NCI-H1092 (cell line): ENCODE measurements around the gene PLEKHN1.
"Not testable (repeated sequence)": the region's sequence is repeated elsewhere in the genome, so short reads cannot be mapped to it uniquely, and the experiment has no call there.

Experiments used
- DNase-seq: peaks from one replicate; lab custom pipeline; 2025; lab: John Stamatoyannopoulos, UW

The PLEKHN1 gene

DNA sequence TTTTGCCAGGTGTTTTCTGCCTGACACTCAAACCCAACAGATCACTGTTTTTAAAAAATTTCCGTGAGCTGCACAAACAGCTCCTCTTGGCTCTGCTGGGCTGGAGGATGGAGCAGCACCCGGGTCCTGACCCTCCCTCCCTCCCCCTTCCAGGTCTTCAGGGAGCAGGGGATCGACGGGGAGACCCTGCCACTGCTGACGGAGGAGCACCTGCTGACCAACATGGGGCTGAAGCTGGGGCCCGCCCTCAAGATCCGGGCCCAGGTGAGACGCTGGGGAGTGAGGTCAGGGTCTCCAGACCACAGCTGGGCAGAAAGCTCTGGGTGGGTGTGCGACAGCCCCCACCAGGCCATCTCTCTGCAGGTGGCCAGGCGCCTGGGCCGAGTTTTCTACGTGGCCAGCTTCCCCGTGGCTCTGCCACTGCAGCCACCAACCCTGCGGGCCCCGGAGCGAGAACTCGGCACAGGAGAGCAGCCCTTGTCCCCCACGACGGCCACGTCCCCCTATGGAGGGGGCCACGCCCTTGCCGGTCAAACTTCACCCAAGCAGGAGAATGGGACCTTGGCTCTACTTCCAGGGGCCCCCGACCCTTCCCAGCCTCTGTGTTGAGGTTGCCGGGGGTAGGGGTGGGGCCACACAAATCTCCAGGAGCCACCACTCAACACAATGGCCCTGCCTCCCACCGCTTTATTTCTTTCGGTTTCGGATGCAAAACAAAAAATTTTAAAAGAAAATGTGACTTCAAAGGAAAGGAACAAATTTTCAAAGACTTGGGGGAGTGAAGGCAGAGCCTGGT is 22.5 kb upstream of the PLEKHN1 start:
- DNase-seq, result no peak

DNA sequence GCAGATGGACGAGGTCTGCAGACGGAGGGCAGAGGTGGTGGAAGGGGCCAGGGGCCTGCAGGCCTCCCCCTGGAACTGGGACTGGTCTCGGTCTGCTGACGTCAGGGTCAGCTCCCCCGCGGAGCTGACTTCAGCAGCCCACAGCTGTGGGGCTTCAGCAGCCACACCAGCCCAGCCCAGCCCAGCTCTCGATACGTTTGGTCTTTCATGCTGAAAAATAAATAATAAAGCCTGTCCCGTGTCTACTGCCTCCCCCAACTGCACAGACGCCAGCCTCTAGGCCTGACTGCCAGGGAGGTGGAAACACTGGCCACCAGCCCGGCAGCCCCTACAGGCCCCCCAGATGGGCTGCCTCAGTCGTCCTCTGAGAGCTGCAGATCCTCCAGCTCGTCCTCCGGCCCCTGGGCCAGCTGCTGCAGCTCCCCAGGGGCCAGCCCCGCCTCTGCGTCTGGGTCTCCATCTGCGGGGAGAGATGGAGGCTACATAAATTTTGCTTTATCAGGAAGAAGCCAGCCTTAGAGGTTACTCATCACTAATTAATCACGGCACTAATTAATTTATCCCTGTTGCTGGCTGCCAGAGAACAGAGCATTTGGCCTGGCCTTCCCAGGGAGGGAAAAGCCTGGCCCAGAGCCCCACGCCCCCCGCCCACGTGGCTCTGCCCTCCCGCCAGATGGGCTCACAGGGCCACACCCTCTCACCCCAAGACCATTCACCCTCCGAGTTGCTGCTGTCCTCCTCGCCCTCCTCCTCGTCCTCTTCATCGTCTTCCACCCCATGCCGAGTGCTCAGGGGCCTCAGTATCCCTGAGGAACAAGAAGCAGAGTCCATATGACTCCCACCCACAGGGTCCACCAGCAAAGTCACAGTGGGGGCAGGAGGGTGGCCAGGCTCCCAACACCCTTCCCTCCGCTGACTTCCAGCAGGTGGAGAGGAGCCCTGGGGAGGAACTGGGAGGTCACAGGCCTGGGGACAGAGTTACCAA is 21.6 kb upstream of the PLEKHN1 start:
- DNase-seq, result no peak

DNA sequence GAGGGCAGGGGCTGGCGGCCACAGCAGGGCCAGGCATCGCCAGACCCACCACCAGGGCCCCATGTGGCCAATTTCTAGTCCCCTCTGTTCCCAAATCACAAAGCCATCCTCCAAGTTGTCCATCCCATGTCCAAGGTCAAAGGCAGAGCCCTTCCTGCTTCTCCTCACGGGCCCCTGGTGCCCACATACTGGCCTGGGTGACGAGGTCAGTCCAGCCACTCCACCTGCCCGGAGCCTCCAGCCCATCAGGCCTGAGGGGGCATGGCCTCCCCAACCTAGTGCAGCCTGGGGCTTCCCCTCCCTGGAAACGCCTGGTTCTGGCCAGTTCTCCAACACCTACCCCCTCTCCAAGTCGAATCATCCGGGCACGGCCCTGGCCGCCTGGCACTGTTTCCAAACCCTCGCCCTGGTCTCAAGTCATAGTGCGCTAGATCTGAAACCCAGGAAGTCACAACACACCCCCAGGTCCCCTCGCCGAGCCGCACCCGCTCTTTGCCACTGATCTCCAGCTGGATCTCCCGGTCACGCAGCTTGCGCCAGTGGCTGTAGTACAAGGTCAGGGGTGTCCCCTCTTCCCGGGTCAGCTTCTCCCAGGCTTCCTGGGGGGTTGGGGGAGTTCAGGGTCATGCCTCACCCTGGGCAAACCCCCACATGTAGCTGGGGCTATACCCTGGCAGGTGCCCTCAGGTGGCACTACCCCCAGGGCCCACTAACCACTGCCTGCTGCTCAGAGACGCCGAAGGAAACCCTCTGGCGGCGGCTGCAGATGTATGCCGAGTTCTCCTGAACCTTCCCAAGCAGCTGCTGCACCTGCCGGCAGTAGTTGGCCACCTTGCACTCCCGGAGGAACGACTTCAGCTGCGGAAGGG is 20.4 kb upstream of the PLEKHN1 start:
- no peak for DNase-seq

DNA sequence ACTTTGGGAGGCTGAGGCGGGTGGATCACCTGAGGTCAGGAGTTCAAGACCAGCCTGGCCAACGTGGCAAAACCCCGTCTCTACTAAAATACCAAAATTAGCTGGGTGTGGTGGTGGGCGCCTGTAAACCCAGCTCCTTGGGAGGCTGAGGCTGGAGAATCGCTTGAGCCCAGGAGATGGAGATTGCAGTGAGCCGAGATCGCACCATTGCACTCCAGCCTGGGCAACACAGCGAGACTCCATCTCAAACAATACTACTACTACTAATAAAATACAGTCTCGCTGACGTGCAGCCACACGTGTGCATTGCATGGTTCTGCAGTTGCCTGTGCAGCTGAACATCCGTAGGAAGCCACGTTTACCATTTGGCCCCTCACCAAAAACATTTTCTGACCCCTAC is 19.5 kb upstream of the PLEKHN1 start:
- DNase-seq, result not testable (repeated sequence)

DNA sequence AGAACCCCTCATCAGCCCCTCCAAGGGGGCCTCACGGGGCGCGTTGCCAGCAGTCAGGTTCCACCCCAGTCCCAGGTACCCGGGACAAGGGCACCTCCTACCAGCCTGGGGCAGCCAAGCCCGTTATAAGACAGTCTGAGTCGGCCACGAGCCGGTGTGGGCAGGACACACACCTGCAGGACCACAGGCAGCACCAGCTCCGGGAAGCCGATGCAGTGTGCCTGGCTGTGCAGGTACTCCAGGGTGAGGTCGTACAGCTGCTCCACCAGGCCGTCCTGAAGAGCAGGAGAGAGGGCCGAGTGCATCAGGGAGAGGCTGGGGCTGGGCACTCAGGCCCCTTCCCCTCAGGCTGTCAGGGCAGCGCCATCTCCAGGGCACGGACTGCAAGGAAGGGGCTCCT is 18.3 kb upstream of the PLEKHN1 start:
- DNase-seq, result no peak

DNA sequence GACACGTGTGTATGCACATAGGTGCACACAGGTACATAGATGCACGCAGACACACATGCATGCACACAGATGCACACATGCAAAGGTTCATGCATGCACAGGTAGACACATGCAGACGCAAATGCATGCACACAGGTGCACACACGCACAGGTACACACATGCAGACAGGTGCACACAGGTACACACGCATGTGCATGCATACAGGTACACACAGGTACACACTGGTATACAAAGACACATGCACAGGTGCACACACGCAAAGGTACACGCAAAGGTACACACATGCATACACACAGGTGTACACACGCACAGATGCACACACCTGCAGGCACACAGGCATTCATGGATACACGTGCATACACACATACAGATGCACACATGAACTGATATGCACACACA is 16.0 kb upstream of the PLEKHN1 start:
- no peak for DNase-seq

DNA sequence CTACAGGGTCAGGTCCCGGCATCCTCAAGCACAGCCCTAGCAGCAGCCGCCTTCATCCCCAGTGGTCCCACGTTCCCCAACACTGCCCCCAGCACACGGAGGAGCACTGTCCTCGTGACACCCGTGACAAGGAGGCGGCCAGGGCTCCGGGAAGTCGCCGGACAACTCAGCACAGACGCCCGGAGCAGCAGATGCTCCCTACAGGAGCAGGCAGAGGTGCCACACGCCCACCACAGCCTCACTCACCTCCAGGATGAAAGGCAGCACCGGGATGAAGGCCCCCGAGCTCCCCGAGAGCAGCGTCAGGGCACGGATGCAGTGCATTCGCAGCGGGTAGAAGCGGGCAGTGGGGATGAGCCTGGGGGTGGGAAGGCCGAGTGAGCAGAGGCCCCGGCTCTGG is 15.4 kb upstream of the PLEKHN1 start:
- no peak for DNase-seq

DNA sequence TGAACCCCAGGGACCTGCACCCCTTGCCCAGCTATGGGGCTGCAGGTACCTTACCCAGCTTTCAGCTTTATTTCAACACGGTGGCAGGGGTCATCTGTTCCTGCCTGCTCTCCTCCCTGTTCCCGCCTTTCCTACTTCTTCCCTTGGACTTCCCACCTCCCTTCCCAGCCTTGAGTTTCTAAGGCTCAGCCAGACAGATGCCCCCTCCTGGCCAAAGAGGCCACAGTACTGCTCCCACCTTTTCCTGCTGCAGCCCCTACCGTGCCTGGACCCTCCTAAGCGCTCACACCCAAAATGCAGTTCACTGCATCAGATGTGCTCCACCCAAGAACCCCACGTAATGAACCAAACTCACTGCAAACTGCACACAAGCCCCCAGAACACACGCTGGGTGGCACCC is 14.9 kb upstream of the PLEKHN1 start:
- no peak for DNase-seq

DNA sequence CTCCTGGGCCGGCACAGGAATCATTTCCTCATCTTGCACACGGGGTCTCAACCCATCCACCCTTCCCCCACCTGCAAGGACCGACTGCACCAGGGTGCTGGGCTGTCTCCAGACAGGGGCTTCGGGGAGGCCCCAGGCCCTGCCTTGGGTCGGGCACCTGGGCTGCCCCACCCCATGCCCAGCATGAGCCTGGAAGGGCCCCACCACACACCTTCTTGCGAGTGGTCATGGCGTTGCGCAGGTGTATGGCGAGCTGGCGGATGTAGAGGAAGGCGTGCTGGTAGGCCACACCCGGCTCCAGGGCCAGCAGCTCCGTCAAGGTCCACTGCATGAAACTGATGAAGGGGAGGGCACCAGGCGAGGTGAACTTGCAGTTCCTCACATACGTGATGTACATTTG is 14.1 kb upstream of the PLEKHN1 start:
- no peak for DNase-seq

DNA sequence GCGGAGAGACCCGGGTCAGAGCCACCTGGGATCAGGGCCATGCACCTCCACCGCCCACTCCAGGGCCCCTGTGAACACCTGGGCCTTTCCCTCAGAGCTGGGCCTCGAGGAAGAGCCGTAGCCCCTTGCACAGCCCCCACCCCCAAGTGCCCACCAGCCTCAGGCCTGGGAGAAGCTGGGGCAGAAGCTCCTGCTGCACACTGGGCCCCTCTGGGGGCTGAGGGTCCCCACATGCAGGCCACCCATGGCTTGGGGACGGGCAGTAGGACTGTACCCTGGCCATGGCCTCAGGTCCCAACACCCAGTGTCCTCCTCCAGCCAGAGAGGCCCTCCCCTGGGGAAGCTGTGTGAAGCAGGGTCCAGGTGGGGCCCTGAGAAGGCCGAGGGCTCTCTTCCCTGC is 13.7 kb upstream of the PLEKHN1 start:
- DNase-seq, result no peak

DNA sequence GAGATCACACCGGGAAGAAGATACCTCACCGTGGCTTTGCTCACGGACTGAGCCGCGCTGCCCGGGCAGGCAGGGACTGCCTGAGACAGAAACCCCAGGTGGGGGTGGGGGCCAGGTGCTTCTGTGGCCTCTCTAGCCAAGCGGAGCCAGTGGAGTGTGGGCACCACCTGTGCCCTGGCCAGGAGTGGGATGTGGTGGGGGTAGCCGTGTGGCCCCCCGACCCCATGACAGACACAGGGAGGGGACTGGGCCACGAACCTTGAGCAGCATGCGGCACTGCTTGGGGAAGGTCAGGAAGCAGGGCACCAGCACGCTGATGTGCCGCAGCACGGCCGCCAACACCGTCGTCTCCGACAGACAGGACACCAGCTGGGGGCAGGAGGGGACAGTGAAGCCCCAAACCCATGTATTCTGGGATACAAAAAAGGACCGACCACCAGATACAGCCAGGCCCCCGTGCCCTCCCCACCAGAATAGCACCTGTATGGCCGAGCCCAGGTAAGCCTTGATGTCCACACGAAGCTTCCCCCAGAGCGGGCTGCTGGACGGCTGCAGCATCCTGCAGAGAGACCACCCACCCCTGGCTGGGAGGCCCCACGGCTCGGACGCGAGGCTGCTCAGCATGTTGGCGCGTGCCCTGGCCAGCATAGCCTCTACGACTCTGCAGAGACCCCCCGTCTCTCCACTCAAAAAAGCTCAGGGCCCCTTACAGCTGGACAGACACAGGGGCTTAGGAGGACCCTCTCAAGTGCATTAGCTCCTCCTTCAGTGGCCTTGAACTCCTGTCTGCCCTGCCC is 12.6 kb upstream of the PLEKHN1 start:
- DNase-seq, result no peak

DNA sequence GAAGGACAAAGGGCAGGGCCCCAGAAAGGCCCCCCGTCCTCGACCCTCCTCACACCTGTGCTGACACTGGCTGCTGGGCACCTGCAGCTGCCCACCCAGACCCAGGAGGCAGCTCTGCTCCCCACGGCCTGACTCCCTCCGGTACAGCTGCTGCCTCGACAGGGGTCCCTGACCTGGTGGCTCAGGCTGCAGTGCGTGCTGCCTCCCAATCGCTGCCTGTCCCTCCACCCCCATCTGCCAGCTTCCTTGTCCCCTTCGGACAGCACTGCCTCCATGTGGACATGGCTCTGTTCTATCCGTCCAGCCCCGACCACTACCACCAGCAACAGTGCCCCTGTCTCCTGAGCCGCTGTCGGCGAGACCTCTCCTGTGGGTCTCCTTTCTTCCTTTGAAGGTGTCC is 11.4 kb upstream of the PLEKHN1 start:
- DNase-seq, result no peak

DNA sequence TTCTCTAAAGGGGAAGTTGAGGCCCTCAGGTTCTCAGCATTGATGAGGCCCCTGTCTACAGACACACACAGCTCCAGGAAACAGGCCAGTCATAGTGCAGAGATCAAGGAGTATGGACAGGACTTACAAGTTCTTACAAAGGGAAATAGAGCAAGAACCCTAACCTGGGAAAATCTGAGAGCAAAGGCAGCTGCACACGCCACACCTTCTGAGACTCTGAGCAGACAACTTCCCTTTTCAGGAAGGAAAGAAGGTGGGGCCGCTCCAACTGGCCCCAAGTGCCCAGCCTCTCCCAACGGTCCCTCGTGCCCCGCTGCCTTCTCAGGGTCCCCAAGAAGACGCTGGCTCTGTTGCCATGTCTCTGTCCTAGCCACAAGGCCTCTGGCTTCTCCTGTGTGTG is 10.8 kb upstream of the PLEKHN1 start:
- no peak for DNase-seq

DNA sequence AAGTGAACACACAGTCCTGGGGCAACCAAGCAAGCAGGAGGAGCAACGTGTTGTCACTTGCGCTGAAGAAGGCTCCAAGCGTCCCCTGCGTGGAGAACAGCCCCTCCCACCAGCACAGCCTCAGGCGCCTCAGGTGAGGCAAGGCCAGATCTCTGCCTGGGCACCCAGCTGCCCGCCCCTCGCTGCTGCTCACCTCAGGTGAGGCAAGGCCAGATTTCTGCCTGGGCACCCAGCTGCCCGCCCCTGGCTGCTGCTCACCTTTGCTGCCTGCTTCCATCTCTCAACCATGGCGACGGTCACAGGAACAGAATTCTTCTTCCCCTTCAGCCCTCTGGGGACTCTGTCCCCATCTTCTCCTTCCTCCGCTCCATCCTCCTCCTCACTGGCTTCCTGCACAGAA is 9.6 kb upstream of the PLEKHN1 start:
- no peak for DNase-seq

DNA sequence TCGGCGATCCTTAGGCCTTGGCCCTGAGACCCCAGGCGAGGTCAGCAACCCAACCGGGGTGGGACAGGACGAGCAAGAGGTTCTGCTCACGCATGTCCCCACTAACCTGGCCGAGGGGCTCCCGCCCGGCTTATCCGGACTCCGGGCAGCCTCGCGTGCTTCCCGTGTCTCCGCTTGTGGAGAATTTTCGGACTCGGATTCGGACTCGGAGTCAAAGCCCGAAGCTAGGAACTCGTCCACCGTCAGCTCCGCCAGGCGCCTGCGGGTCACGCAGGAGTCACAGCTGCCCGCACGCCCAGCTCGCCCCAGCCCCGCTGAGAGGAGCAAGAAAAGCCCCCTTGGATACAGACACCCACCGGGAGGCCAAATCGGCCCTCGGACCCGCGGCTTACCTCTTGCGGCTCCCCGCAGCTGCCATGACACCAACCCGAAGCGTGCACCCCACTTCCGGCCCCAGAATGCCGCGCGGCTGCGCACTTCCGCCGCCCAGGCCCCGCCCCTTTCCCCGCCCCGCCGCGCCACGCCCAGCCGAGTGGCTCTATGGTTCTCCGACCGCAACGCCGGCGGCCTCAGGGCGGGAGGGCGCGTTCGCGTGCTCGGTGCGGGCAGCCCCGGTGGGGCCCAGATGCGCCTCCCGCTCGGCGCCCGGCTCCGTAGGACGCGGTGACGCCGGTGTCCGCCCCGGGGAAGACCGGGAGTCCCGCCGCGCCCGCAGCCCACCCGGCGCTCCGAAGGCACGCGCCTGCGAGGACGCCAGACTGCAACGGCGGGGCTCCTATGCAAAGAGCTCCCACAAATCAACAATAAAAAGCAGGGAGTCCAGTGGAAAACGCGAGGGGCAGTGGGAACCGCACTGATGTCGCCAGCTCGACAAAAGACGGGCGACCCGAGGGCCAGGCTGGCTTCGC is 7.2 kb upstream of the PLEKHN1 start, which contains the start of gene NOC2L:
NOC2L (minus strand) TSS at position 434 of the 908 bp plus-strand sequence; CDS start at position 418, 16 bp downstream.
- DNase-seq, result peak; percentile 52

DNA sequence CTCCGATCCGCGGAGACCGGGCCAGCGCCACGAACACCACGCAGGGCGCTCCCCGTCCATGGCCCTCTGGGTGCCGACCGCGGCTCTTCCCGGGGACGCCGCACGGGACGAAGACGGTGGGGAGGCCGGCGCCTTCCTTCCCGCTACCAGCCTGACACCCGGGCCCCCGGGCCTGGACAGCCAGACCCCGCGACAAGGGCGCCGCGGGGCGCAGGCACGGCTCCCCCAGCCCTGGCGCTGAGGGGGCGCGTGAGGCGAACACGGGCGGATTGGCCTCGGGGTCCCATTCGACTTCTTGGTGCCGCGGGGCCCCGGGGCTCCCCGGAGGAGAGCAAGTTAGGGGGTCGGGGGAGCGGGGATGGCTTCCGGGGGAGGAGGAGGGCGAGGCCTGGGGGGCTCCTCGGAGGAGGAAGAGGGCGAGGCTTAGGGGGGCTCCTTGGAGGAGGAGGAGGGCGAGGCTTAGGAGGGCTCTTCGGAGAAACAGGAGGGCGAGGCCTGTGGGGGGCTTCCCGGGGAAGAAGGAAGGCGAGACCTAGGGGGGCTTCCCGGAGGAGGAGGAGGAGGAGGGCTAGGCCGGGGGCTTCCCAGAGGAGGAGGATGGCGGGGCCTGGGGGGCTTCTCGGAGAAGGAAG is 6.4 kb upstream of the PLEKHN1 start:
- no peak for DNase-seq

DNA sequence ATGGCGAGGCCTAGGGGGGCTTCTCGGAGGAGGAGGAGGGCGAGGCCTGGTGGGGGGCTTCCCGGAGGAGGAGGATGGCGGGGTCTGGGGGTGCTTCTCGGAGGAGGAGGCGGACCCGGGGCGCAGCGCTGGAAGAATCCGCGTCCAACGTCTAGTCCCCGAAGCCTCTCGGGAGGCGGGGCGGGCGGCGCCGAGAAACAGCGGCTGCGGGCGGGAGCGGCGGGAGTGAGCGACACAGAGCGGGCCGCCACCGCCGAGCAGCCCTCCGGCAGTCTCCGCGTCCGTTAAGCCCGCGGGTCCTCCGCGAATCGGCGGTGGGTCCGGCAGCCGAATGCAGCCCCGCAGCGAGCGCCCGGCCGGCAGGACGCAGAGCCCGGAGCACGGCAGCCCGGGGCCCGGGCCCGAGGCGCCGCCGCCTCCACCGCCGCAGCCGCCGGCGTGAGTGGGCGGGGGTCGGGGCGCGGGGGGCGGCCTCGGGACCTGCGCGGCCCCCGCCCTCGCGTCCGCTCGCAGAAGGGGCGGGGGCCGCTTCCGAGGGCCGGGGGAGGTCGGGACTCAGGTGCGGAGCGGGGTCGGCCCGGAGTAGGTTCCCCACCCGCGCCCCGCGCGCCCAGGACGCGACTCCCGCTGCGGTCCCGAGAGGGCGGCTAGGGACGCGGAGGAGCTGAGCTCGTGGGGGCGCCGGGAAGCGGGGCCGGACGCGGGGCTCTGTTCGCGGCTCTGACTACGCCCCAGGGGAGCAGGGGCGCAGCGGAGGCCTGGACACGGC is 5.7 kb upstream of the PLEKHN1 start, which contains the start of gene KLHL17:
KLHL17 (plus strand) TSS at position 222 of the 769 bp plus-strand sequence; CDS start at position 332, 110 bp downstream.
- peak; percentile 17 for DNase-seq

DNA sequence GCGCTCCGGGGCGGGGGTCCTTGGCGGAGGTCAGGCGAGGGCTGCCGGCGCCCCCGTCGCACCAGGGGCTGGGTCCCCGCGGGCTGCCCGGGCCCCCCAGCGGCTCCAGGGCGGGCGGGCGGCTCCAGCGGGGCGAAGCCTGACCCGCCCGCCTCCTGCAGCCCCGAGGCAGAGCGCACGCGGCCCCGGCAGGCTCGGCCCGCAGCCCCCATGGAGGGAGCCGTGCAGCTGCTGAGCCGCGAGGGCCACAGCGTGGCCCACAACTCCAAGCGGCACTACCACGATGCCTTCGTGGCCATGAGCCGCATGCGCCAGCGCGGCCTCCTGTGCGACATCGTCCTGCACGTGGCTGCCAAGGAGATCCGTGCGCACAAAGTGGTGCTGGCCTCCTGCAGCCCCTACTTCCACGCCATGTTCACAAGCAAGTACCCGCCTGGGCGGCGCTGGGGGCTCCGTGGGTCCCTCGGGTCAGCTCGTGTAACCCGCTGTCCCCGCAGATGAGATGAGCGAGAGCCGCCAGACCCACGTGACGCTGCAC is 5.1 kb upstream of the PLEKHN1 start:
- no peak for DNase-seq
